NCI-H524 (cell line): ENCODE results near the gene WFIKKN2.

Experiments used
- DNase-seq, 2 experiments: peaks; one replicate each; lab custom pipeline; 2025; lab: John Stamatoyannopoulos, UW

The WFIKKN2 gene

DNA sequence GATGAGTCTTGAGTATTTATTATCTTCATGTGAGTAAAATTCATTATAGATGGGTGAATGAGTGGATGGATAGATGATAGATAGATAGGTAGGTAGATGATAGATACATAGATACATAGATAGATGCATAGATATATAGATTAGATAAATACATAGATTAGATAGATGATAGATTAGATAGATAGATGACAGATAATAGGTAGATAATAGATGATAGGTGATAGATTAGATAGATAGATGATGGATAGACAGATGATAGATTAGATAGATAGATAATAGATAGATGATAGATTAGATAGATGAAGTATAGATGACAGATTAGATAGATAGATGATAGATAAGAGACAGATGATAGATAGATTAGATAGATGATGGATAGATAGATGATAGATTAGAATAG lies 21.8 kb upstream of the WFIKKN2 start:
- no peak for DNase-seq

DNA sequence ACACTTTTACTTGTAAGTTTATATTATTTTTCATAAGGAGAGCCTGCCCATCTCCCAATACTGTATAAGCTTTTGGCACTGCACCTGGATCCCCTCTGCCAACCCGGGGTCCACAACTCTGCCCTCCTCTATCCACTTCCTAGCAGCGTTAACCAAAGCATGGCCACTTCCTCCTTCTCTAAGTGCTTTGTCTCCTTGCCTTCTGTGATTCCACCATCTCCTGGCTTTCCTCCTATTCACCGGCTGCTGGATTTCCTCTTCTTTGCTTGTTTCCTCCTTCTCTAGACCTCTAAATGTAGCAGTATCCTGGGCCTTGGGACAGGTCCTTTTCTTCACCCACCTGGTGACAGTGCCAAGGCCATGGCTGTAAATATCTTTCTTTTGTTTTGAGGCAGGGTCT lies 20.0 kb upstream of the WFIKKN2 start:
- DNase-seq = no peak

DNA sequence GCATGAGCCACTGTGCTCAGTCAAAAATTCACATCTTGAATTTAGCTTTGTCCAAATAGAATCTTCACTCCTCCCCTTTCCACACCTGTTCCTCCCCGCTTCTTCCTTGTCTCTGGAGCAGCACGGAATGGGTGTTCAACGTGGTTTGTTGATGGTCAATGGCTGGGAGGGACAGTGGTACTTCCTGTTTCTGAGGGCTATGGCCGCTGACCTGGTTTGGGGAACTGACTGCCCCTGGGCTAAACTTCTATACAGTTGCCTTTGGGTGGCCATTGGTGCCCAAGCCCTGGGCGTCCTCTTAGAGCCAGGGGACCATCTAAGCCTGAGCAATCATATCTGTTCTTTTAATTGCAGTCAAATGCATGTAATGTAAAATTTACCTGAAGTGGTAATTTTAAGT lies 19.1 kb upstream of the WFIKKN2 start:
- no peak for DNase-seq

DNA sequence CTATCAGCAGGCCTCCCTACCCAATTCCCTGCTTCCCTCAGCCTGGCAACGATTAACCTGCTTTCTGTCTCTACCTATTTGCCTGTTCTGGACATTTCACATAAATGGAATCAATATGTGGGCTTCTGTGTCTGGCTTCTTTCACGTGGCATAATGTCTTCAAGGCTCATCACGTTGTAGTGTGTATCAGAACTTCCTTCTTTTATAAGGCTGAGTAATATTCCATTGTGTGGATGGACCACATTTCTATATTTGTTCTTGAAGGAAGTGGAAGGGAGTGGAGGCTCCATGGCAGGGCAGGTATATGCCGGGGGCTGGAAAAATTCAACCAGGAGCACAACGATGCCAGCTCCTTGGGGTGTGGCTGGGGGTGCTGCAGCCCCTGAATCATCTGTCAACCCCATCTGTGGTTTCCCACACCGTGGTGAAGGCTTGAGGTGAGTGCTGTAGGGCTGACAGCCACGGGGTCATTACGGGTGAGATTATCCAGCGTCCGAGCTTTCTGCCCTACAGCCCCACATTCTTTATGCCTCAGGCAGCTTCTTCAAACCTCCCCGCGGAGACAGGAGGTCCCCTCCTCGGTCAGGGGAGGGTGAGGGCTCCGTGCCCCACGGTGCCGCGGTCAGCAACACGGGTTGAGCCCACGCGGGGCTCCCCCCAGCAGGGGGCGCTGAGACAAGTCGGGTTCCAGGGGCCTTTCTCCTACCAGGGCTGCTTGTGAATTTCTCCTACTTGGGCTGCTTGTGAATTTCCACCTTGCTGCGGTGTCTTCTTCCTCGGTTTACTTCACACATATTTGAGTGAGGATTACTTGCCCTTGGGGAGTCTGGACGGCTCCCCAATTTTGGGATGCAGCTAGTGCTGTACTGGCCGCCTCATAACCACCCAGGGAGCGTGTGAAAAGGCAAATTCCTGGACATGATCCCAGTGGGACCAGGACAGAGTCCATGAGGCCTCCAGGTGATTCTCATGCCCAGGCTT lies 18.3 kb upstream of the WFIKKN2 start:
- peak in 1 of 2 experiments; percentile 35 for DNase-seq

DNA sequence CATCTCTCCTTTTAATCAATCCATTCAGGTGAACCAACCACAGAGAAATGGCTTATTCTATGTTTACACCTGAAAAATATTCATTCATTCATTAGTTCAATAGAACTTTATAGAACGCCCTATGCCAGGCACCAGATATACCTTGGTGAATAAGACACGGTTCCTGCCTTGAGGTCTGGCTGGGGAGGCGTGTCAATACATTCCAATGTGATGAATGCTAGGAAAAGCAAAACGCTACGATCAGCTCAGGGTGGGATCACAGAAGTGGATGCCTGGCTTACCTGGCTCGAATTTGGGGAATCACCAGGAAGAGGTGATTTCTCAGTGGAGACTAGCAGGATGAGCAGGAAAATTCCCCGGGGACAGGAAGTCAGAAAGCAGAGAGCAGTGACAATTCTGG lies 17.5 kb upstream of the WFIKKN2 start:
- DNase-seq = no peak

DNA sequence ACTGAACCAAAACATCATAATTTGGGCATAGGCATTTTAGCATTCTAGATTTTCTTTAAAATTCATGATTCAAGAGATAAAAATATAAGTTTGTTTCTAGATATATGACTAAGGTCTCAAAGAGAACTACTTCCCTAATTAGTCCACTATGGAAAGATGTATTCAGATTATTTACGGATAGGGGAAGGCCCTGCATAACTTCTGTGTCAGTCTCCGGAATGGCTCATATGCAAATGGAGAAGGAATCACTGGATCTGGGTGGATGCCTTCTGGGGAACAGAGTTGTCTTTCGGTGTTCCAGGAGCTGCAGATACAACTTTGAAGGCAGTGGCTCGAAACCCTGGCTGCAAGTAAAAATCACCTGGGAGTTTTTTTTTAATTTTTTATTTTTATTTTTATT lies 17.1 kb upstream of the WFIKKN2 start:
- DNase-seq = no peak

DNA sequence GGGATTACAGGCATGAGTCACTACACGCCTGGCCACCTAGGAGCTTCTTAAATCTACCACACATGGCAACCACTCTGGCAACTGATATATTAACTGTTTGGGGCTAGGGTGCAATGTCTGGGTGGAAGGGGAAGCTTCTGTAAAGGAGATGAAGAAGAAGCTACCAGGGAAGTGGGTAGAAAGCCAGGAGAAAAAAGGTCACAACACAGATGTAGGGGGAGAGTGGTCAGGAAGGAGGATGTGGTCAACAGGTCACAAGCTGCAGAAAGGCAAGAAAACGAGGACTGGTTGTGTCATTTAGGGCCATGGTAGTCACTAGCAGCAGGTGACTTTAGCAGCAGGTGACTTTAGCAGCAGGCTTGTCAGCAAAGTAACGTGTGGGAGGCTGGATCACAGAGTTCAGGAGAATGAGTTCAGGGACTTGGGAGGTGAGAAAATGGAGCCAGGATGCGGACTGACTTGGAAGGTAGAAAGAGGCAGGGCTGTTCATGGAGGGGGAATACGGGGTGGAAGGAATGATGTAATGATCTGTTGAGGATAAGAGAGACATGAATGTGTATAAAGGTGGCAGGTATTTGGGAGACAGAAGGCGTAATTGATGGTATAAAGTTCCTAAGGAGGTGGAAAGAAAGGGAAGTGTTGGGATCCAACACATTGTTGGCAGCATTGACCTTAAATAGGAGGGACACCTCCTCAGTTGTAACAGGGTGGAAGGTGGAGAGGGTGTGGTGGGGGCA lies 16.3 kb upstream of the WFIKKN2 start:
- no peak for DNase-seq

DNA sequence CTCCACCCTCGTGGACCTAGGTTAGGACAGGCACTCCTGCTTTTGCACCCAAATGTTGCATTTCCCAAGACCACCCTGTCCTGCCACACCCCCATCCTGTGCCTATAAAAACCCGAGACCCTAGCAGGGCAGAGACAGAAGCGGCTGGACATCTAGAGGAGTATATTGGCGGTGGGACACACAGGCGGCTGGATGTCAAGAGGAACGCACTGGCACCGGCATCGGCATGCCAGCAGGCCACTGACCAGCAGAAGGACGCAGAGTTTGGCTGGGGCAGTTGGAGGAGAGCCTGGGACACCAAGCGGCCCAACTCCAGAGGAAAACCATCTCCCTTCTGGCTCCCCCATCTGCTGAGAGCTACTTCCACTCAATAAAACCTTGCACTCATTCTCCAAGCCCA lies 14.7 kb upstream of the WFIKKN2 start:
- DNase-seq = no peak

DNA sequence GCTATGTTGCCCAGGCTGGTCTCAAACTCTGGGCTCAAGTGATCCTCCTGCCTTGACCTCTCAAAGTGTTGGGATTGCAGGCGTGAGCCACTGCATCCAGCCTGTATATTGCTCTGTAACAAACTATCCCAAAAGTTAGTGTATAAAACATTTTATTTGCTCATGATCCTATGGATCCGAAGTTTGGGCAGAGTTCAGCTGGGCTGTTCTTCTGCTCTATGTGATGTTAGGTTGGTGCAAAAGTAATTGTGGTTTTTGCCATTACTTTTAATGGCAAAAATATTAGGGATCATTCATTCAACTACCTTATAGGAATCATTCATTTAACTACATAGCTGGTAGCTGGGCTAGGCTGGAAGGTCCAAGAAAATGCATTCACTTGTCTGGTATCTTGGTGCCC lies 12.8 kb upstream of the WFIKKN2 start:
- no peak for DNase-seq

DNA sequence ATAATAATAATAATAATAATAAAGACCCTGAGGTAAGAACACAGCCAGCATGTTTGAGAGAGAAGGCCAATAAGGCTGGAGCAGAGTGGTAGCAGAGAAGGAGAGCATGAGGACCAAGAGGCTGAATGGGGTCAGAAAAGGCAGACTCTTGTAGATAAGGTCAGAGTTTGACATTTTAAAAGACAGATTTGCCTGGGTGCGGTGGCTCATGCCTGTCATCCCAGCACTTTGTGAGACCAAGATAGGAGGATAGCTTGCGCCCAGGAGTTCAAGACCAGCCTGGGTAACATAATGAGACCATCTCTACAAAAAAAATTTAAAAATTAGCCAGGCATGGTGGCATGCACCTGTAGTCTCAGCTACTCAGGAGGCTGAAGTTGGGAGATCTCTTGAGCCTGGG lies 11.0 kb upstream of the WFIKKN2 start:
- no peak for DNase-seq

DNA sequence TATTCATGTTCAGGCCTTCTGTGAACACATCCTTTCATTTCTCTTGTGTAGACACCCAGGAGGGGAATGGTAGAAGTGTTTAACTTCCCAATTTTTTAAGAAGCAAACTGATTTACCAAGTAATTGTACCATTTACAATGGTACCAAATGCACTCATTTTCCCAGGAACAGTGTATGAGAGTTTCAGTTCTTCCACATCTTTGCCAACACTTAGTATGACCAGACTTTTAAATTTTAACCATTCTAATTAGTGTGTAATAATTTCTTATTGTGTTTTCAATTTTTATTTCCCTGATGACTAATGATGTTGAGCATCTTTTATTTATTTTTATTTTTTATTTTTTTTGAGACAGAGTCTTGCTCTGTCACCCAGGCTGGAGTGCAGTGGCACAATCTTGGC lies 10.2 kb upstream of the WFIKKN2 start:
- no peak for DNase-seq

DNA sequence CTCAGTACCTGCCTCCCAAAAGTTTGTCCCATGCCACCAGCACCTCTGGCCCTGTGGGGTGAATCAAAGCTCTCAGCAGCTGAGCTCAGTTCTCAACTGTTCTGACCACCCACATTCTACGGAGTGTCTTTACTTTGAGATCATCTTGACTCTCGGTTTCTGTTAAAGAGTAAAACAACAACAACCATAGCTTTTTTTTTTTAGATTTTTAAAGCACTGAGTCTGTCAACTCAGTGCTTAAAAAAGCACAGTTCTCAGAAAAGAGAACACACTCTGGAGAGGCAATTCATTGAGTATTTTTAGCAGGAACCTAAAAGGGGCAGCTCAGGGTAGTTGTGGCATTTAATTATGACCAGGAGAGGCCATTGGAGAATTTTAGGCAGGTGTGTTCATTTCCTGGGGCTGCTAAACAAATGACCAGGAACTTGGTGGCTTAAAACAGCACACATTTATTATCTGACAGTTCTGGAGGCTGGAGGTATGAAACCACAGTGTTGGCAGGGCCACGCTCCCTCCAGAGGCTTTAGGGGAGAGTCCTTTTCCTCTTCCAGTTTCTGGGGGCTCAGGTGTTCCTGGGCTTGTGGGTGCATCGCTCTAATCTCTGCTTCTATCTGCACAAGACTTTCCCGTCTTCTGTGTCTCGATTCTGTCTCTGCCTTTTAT lies 6.7 kb upstream of the WFIKKN2 start:
- DNase-seq = no peak

DNA sequence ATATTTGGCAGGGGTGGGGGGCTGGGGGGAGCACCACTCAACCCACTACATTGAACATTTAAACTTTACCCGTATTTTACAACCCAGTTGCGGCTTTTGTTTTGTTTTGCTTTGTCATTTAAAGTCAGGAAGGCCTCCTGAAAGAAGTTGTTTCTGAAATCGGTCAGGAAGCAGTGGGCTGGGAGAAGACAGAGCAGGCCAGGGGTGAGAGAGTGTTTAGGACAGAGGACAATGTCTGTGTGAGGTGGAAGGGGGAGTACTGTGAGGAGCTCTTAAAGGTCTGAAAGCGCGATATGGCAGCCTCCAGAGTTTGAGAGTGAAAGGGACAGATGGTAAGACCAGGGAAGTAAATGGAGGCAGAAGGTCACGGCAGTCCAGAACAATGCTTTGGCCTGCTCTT lies 6.1 kb upstream of the WFIKKN2 start:
- no peak for DNase-seq

DNA sequence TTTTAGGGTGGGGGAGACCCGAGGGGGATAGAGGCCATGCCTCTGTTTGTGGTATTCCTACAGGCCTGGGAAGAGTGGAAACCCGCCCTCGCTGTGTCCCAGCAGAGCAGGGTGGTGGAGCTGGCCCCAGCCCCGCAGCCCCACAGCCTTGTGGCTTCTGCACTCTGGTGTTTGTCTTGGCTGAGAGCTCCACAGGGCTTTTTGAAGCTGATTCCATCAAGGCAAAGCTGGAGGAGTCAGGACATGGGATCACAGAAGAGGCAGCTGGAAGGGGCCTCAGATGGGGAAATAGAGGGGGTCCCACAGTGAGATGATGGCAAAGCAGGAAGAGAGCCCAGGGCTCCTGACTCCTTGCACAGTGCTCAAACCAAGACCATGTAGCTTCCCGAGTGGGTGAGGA lies 5.0 kb upstream of the WFIKKN2 start:
- DNase-seq = no peak

DNA sequence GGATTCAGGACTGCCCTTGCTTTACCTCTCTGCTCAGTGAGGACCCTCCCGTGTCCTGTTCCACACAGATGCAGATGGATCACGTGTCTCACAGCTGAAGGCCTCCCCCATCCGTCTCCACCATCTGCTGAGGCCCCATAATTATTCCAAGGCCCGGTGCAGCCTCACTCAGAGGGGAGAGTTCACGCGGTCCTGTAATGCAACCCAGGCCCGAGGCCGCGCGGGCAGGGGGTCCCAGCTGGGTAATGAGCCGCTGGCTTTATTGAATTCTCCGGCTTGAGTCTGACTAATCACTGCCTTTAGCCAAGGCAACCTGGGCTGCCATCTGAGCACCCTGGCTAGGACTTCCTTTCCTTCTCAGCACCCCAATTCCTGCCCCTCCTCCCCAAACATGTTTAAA lies 4.4 kb upstream of the WFIKKN2 start:
- peak; percentile 93 to 96 for DNase-seq

DNA sequence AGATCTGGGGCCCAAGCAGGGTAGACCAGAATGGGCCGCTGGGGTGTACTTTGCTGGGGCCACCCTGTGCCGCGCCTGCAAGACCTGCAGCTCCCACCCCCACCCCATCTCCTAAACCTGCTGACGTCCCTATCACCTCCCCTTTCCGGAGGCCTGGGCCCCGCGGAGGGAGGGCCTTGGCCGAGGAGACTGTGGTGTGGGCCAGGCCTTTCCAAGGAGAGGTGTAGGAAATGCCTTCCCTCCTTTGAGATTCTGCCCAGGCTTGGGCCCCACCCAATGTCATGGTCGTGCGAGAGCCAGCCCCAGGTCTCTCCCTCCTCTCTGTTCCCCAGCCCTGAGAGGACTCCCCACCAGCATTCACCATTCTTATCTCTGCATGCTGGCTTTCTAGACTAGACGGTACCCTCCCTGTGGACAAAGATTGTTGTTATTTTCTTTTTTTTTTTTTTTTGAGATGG lies 3.9 kb upstream of the WFIKKN2 start:
- DNase-seq = no peak

DNA sequence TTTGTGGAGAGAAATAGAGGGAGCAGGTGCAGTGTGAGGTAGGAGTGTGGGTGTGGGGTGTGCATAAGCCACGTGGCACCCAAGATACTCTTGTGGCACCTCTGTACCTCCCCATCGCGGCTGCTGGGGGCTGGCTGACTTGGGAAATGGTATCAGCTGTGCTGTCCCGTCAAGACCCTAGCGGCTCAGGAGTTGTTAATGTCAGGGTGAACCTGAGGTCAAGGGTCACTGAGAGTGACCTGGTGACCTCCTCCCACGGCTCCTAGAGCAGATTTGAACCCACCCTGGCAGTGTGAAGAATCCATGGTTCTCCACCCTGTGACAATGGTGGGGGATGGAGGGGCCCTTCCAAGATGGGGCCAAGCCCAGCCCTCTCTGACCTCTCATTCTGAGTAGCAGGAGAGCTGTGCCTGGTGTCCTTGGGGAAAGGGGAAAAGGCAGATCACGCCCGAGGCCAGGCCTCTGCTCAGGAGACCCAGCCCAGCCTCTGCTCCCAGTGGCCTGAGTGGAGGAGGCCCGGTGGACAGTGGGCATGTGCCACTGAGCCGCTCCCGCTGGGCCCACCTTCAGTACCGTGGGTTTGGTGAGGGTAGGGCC lies 3.0 kb upstream of the WFIKKN2 start:
- DNase-seq = no peak

DNA sequence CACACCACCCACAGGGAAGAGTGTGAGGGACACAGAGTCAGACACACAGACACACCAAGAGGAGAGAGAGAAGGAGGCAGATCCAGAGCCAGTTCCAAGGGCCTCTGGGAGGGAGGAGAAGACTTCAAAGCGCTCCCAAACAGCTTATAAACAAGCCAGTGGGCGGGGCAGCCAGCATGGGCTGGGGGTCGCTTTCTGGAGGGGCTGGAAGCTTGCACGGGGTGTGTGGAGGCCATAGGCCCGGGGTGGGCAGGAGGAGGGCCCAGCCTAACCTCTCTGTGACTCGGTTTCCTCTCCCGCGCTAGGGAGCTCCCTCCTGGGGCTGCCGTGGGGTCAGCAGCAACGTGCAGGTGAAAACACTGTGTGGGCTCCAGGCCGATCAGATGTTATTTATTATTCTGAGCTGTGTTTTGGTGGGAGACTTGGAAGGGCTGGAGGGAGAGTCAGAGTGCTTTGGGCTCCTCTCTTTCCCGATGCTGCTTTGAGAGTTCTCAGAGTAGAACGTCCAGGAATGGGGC lies 2.5 kb upstream of the WFIKKN2 start:
- no peak for DNase-seq

DNA sequence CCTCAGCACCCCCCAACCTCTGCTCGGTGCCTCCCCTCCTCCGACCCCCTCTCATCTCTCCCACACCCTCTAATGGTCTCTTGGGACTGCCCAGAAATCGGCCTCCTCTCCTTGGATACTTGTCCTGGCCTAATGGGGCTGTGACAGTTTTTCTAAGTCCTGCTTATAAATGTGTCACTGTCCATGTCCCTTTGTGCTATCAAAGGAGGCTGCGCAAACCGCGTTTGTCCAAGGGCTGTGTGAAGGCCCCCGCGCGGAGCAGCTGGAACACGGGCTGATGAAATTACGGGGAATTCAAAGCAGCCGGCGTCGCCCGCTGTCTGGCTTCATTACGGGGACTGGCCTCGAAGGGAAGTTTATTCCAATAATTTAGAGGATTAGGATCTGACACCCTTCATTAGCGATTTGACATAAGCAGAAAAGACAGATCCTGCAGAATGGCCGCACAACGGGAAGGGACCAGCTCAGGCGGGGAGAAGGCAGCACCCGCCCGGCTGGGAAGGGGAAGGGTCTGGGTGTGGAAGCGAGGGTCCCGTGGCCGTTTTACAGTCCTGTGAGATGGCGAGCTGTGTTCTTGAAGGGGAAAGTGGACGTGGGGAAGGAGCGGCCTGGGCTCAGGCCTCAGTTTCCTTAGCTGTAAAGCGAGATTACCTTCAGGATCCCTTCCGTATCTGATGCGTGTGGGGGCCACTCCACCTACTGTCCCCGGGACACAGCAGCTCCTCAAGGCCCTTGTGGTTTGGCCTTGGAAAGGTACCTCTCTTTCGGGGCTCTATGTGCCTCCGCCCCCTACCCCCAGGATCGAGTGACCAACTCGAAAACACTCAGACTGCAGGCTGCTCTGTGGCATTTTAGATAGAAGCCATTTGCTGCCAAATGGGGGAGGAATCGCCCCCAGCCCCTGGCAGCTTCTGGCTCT lies 1.6 kb upstream of the WFIKKN2 start:
- DNase-seq = peak in 1 of 2 experiments; percentile 33

DNA sequence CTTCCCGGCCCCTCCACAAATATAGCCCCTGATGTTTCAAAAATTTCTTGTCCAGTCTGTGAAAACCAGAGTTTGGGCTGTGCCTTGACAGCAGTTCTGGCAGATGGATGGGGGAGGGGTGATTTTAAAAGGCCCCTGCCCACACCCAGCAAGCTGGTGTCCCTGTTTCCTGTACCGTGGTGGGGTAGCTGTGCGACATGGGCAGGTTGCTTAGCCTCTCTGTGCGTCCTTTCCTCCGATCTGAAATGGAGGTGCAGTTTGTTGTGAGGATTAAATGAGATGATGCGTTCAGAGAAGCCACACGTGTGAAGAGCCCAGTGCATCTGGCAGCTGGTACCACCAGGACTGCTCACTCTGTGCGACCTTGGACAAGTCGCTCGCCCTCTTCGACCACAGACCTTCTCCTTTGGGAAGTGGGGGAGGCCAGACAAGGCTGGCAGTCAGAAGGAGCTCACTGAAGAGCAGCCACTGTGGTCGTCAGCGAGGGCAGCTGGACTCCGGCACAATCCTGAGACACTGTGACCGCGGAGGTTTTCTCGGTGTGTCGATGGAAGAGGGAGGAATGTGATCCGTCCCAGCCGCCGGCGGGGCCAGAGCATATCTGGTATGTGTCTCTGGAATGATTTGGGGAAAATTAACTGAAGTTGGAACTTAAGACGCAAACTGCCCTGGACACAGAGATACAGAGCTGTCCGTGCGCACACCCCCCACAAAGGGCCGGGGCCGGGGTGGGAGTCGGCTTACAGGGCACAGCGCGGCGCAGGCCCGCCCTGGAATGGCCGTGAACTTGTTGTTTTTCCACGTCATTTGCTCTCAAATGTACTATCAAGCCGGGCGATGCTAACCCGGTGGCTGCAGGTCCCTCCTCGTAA lies 721 bp upstream of the WFIKKN2 start:
- peak; percentile 25 to 36 for DNase-seq
